ENCODE results near the gene BSN.

BSN gene

DNA sequence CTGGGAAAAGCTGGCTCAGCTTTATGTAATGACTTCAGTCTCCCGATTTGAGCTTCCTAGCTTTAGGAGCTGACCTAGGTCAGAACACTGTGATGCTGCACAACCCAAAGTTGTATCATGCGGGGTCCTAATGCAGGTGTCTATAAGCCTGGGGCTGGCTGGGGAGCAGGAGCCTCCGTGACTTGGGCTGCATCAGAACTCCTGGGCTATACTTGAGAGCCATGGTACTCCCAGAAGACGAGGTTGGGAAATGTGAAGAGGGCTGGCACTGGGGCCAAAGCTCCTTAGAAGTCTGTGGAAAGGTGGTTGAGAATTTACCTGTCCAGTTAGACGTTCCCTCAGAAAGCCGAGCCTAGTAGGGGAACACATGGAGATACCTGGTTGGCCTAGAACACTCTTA, 57.0 kb downstream of the BSN start:
- Histone ChIP-seq H3K9ac (ENCODE audit: low read depth in 1 of 2, low read length in 2 of 2) (no peak overlapping the region), H3K27ac (ENCODE audit: low read depth in 2 of 2, low read length in 2 of 2) (no peak overlapping the region), H3K4me3 (ENCODE audit: low read length in 2 of 2) (no peak overlapping the region), H3K27me3 (ENCODE audit: control insufficient read depth in 2 of 2, insufficient read depth in 2 of 2, low read length in 2 of 2) (no peaks in the 10 kb centered on the region), H3K9me3 (ENCODE audit: control insufficient read depth in 2 of 2, low read length in 2 of 2) (no peaks in the 10 kb centered on the region), H3K36me3 (ENCODE audit: control insufficient read depth in 2 of 2, insufficient read depth in 2 of 2, low read length in 2 of 2) (no peaks in the 10 kb centered on the region), H3K4me1 (ENCODE audit: control insufficient read depth in 2 of 2, insufficient read depth in 2 of 2, low read length in 2 of 2) (no peaks in the 10 kb centered on the region)

DNA sequence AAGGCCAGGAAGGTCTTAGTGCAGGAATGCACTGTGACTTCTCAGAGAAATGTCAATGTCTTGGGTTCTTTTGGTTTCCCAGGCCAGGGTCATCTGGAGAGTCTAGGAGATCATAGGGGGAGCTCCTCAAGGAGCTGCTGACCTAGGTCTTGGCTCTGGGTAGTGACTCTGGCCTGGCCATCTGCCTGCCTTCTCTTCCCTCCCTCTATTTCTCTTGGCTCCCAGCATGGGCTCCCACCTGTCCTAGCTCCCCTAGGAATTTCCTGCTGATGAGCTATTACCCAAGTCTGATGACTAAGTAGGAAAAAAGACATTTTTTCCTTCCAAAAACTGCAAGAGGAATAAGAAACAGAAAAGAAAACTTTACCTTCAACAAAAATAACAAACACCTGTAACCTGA, 57.4 kb downstream of the BSN start:
- Histone ChIP-seq H3K9ac (ENCODE audit: low read depth in 1 of 2, low read length in 2 of 2) (no peak overlapping the region), H3K36me3 (ENCODE audit: control insufficient read depth in 2 of 2, insufficient read depth in 2 of 2, low read length in 2 of 2) (no peaks in the 10 kb centered on the region), H3K4me1 (ENCODE audit: control insufficient read depth in 2 of 2, insufficient read depth in 2 of 2, low read length in 2 of 2) (no peaks in the 10 kb centered on the region), H3K4me3 (ENCODE audit: low read length in 2 of 2) (no peak overlapping the region), H3K27me3 (ENCODE audit: control insufficient read depth in 2 of 2, insufficient read depth in 2 of 2, low read length in 2 of 2) (no peaks in the 10 kb centered on the region), H3K27ac (ENCODE audit: low read depth in 2 of 2, low read length in 2 of 2) (no peak overlapping the region), H3K9me3 (ENCODE audit: control insufficient read depth in 2 of 2, low read length in 2 of 2) (no peaks in the 10 kb centered on the region)

DNA sequence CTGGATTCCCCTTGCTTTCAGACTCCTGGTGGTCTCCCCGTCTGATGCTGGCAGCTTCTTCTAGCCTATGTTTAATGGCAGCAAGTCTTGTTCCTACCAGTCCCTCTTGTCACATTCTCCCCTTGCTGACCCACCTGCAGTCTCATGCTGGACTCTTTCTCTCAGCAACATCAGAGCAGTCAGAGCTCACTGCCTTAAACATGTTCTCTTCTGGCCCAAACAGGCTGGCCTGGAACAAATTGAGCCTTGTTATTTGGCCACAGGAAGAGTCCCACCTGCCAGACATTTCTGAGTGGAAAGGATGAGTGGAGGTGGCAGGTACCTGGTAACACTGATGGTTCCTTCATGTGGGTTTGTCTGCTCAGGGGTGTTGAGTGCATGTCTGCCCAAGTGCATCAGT, 60.7 kb downstream of the BSN start:
- H3K9me3 ChIP-seq (ENCODE audit: control insufficient read depth in 2 of 2, low read length in 2 of 2) = no peaks in the 10 kb centered on the region

DNA sequence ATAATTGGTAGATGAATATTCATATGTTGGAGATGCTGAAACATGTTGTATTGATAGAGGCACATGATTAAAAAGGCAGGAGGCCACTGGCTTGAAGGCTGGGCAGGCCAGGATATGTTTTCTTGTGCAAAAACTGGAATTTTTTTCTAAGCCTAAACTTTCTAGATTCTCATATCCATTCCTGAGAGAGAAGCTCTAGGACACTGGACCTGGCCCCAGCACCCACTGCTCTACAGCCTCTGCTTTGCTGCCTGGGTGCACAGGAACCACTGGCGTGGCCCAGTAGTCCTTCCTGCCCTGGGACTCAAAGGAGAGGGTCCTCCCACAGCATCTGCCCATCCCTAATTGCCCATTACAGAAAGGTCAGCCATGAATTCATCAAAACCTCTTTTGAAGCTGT, 61.8 kb downstream of the BSN start:
- no peak overlapping the region for H3K9ac ChIP-seq (ENCODE audit: low read depth in 1 of 2, low read length in 2 of 2)
- H3K27ac ChIP-seq (ENCODE audit: low read depth in 2 of 2, low read length in 2 of 2) = no peak overlapping the region
- no peaks in the 10 kb centered on the region for H3K27me3 ChIP-seq (ENCODE audit: control insufficient read depth in 2 of 2, insufficient read depth in 2 of 2, low read length in 2 of 2)
- no peak overlapping the region for H3K4me3 ChIP-seq (ENCODE audit: low read length in 2 of 2)
- H3K9me3 ChIP-seq (ENCODE audit: control insufficient read depth in 2 of 2, low read length in 2 of 2) = no peaks in the 10 kb centered on the region
- H3K36me3 ChIP-seq (ENCODE audit: control insufficient read depth in 2 of 2, insufficient read depth in 2 of 2, low read length in 2 of 2) = no peaks in the 10 kb centered on the region
- H3K4me1 ChIP-seq (ENCODE audit: control insufficient read depth in 2 of 2, insufficient read depth in 2 of 2, low read length in 2 of 2) = no peaks in the 10 kb centered on the region

More for the DNA sequence above, 60.7 kb downstream of the BSN start:
- no peaks in the 10 kb centered on the region for H3K4me1 ChIP-seq (ENCODE audit: control insufficient read depth in 2 of 2, insufficient read depth in 2 of 2, low read length in 2 of 2)
- H3K36me3 ChIP-seq (ENCODE audit: control insufficient read depth in 2 of 2, insufficient read depth in 2 of 2, low read length in 2 of 2) = no peaks in the 10 kb centered on the region
- no peak overlapping the region for H3K9ac ChIP-seq (ENCODE audit: low read depth in 1 of 2, low read length in 2 of 2)
- no peak overlapping the region for H3K4me3 ChIP-seq (ENCODE audit: low read length in 2 of 2)
- no peaks in the 10 kb centered on the region for H3K27me3 ChIP-seq (ENCODE audit: control insufficient read depth in 2 of 2, insufficient read depth in 2 of 2, low read length in 2 of 2)
- H3K27ac ChIP-seq (ENCODE audit: low read depth in 2 of 2, low read length in 2 of 2) = no peak overlapping the region

DNA sequence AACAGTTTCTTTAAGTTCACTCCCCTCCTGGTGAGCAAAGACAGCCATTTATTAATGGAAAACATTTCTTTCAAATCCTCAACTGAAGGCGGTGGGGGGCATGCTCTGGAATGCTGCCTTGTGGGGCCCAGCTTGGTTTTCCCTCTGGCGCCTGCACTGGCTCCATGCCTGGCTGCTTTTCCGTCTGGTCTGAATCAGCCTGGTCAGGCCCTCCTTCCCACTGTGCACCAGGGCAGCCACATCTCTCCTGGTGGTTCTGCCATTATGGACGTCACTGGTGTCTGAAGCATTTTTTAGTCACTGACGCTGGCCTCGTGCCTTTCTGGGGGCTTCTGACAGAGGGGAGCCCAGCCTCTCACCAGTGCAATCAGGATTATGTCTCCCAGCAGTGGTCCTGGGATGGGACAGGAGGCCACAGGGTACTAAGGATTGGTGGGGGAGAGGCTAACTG, 62.2 kb downstream of the BSN start:
- H3K4me3 ChIP-seq (ENCODE audit: low read length in 2 of 2) = no peak overlapping the region
- H3K4me1 ChIP-seq (ENCODE audit: control insufficient read depth in 2 of 2, insufficient read depth in 2 of 2, low read length in 2 of 2) = no peaks in the 10 kb centered on the region
- no peaks in the 10 kb centered on the region for H3K27me3 ChIP-seq (ENCODE audit: control insufficient read depth in 2 of 2, insufficient read depth in 2 of 2, low read length in 2 of 2)
- H3K9ac ChIP-seq (ENCODE audit: low read depth in 1 of 2, low read length in 2 of 2) = no peak overlapping the region
- no peak overlapping the region for H3K27ac ChIP-seq (ENCODE audit: low read depth in 2 of 2, low read length in 2 of 2)
- H3K9me3 ChIP-seq (ENCODE audit: control insufficient read depth in 2 of 2, low read length in 2 of 2) = no peaks in the 10 kb centered on the region
- no peaks in the 10 kb centered on the region for H3K36me3 ChIP-seq (ENCODE audit: control insufficient read depth in 2 of 2, insufficient read depth in 2 of 2, low read length in 2 of 2)

DNA sequence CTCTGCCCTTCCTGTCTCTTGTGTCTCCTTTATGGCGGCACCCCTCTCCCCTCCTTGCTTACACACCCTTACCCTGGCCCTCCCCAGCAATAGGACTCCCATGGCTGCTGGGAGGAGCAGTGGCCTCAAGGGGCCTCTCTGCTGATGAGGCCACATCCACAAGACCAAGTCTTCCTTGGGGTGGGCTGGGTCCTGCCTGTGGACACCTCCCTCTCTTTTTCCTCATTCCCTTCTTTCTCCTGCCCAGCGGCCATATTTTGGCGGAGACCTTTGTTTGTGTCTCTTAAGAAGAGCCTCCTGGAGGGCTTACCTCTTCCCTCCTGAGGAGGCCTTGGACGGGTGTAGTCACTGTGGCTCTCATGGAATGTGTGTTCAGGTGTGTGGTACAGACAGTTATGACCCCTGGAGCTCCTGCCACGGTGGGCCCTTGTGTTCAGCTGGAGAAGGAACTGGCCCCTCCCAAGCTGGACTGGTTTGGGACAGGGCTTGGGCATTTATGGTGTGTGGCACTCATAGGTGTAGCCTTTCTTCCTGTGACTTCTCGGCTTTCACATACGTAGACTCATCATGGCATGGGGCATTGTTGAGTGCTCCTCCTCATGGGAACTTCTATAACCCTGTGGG, 63.2 kb downstream of the BSN start:
- Histone ChIP-seq H3K36me3 (ENCODE audit: control insufficient read depth in 2 of 2, insufficient read depth in 2 of 2, low read length in 2 of 2) (no peaks in the 10 kb centered on the region), H3K9ac (ENCODE audit: low read depth in 1 of 2, low read length in 2 of 2) (no peak overlapping the region), H3K9me3 (ENCODE audit: control insufficient read depth in 2 of 2, low read length in 2 of 2) (no peaks in the 10 kb centered on the region), H3K4me1 (ENCODE audit: control insufficient read depth in 2 of 2, insufficient read depth in 2 of 2, low read length in 2 of 2) (no peaks in the 10 kb centered on the region), H3K27ac (ENCODE audit: low read depth in 2 of 2, low read length in 2 of 2) (no peak overlapping the region), H3K27me3 (ENCODE audit: control insufficient read depth in 2 of 2, insufficient read depth in 2 of 2, low read length in 2 of 2) (no peaks in the 10 kb centered on the region), H3K4me3 (ENCODE audit: low read length in 2 of 2) (no peak overlapping the region)

DNA sequence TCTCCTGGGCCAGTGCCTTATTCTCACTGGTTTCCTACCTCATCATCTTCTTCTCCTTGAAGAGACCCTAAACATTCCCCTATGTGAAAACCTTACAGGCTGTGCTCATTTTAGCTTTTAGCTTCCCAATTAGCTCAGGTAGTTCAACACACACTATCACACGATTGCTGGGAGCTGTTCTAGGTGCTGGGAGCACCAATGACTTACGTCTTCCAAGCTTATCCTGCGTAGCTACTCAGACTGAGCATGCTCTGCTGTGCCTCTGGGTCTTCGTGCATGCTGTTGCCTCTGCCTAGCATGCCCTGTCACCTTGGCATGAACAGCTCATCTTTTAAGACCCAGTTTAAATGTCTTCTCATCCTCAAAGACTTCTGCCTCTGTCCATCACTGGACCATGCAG, 64.1 kb downstream of the BSN start:
- H3K27ac ChIP-seq (ENCODE audit: low read depth in 2 of 2, low read length in 2 of 2) = no peak overlapping the region

DNA sequence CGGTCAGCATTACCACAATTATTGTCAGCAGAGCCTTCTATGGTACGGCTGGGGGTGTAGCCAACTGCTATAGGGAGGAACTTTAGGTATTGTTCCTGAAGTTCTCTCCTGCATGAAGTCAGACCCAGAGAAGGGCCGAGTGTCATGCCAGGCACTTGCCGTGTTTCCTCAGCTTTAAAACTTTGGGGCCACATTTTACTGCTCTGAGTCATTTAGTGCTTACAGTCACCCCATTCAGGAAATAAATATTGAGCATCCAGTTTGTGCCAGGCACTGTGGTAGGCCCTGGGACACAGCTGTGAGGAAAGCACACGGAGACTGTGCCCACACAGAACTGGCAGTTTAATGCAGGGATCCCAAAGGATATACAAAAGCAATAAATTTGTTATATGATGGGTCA, 65.4 kb downstream of the BSN start:
- Histone ChIP-seq H3K27ac (ENCODE audit: low read depth in 2 of 2, low read length in 2 of 2) (no peak overlapping the region), H3K9ac (ENCODE audit: low read depth in 1 of 2, low read length in 2 of 2) (no peak overlapping the region), H3K4me3 (ENCODE audit: low read length in 2 of 2) (no peak overlapping the region), H3K27me3 (ENCODE audit: control insufficient read depth in 2 of 2, insufficient read depth in 2 of 2, low read length in 2 of 2) (no peaks in the 10 kb centered on the region), H3K36me3 (ENCODE audit: control insufficient read depth in 2 of 2, insufficient read depth in 2 of 2, low read length in 2 of 2) (no peaks in the 10 kb centered on the region), H3K9me3 (ENCODE audit: control insufficient read depth in 2 of 2, low read length in 2 of 2) (no peaks in the 10 kb centered on the region), H3K4me1 (ENCODE audit: control insufficient read depth in 2 of 2, insufficient read depth in 2 of 2, low read length in 2 of 2) (no peaks in the 10 kb centered on the region)

More for the DNA sequence above, 64.1 kb downstream of the BSN start:
- Histone ChIP-seq H3K9ac (ENCODE audit: low read depth in 1 of 2, low read length in 2 of 2) (no peak overlapping the region), H3K36me3 (ENCODE audit: control insufficient read depth in 2 of 2, insufficient read depth in 2 of 2, low read length in 2 of 2) (no peaks in the 10 kb centered on the region), H3K9me3 (ENCODE audit: control insufficient read depth in 2 of 2, low read length in 2 of 2) (no peaks in the 10 kb centered on the region), H3K27me3 (ENCODE audit: control insufficient read depth in 2 of 2, insufficient read depth in 2 of 2, low read length in 2 of 2) (no peaks in the 10 kb centered on the region), H3K4me1 (ENCODE audit: control insufficient read depth in 2 of 2, insufficient read depth in 2 of 2, low read length in 2 of 2) (no peaks in the 10 kb centered on the region), H3K4me3 (ENCODE audit: low read length in 2 of 2) (no peak overlapping the region)

DNA sequence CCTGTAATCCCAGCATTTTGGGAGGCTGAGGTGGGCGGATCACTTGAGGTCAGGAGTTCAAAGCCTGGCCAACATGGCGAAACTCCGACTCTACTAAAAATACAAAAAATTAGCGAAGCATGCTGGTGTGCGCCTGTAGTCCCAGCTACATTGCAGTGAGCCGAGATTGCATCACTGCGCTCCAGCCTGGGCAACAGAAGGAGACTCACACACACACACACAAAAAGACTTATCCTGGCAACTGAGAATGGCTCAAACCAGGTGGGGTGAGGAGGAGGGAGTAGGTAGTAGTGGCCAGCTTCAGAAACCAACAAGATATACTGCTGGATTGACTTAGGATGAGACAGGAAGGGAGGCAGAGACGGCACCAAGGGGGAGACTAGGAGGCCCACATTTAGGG, 66.5 kb downstream of the BSN start:
- Histone ChIP-seq H3K4me3 (ENCODE audit: low read length in 2 of 2) (no peak overlapping the region), H3K9me3 (ENCODE audit: control insufficient read depth in 2 of 2, low read length in 2 of 2) (no peaks in the 10 kb centered on the region), H3K27ac (ENCODE audit: low read depth in 2 of 2, low read length in 2 of 2) (no peak overlapping the region), H3K27me3 (ENCODE audit: control insufficient read depth in 2 of 2, insufficient read depth in 2 of 2, low read length in 2 of 2) (no peaks in the 10 kb centered on the region), H3K36me3 (ENCODE audit: control insufficient read depth in 2 of 2, insufficient read depth in 2 of 2, low read length in 2 of 2) (no peaks in the 10 kb centered on the region), H3K4me1 (ENCODE audit: control insufficient read depth in 2 of 2, insufficient read depth in 2 of 2, low read length in 2 of 2) (no peaks in the 10 kb centered on the region), H3K9ac (ENCODE audit: low read depth in 1 of 2, low read length in 2 of 2) (no peak overlapping the region)

DNA sequence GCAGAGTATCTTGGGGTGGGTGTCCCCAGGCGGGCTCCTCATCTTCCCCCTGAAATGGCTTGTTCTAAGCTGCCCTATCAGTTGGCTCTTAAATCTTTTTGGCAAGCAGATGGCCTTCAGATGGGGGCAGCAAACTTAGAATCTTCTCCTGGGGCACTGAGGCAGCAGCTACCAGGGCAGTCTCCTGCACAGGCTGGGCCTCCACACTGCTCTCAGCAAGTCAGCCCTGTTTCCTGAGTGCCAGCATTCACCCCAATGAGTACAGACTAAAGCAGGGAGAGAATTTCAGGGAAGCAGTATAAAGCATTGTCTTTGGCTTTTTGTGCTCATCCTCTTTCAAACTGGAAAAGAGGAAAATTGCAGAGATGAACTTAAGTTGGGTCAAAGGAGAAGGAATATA, 68.8 kb downstream of the BSN start:
- no peaks in the 10 kb centered on the region for H3K27me3 ChIP-seq (ENCODE audit: control insufficient read depth in 2 of 2, insufficient read depth in 2 of 2, low read length in 2 of 2)
- no peak overlapping the region for H3K27ac ChIP-seq (ENCODE audit: low read depth in 2 of 2, low read length in 2 of 2)
- no peaks in the 10 kb centered on the region for H3K36me3 ChIP-seq (ENCODE audit: control insufficient read depth in 2 of 2, insufficient read depth in 2 of 2, low read length in 2 of 2)
- no peak overlapping the region for H3K9ac ChIP-seq (ENCODE audit: low read depth in 1 of 2, low read length in 2 of 2)
- H3K9me3 ChIP-seq (ENCODE audit: control insufficient read depth in 2 of 2, low read length in 2 of 2) = no peaks in the 10 kb centered on the region
- no peaks in the 10 kb centered on the region for H3K4me1 ChIP-seq (ENCODE audit: control insufficient read depth in 2 of 2, insufficient read depth in 2 of 2, low read length in 2 of 2)
- H3K4me3 ChIP-seq (ENCODE audit: low read length in 2 of 2) = no peak overlapping the region

DNA sequence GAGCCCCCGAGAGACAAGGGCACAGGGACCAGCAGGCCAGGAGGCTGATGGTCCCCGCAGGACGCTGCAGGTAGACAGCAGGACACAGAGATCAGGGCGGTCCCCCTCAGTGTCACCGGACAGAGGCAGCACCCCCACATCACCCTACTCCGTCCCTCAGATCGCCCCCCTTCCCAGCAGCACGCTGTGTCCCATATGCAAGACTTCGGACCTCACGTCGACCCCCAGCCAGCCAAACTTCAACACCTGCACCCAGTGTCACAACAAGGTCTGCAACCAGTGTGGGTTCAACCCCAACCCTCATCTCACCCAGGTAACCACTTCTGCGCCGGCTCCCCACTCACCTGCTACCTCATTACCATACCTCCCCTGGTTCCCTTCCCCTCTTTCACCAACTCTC, 70.8 kb downstream of the BSN start:
- Histone ChIP-seq H3K9me3 (ENCODE audit: control insufficient read depth in 2 of 2, low read length in 2 of 2) (no peaks in the 10 kb centered on the region), H3K36me3 (ENCODE audit: control insufficient read depth in 2 of 2, insufficient read depth in 2 of 2, low read length in 2 of 2) (no peaks in the 10 kb centered on the region), H3K27ac (ENCODE audit: low read depth in 2 of 2, low read length in 2 of 2) (no peak overlapping the region), H3K4me1 (ENCODE audit: control insufficient read depth in 2 of 2, insufficient read depth in 2 of 2, low read length in 2 of 2) (no peaks in the 10 kb centered on the region), H3K27me3 (ENCODE audit: control insufficient read depth in 2 of 2, insufficient read depth in 2 of 2, low read length in 2 of 2) (no peaks in the 10 kb centered on the region), H3K9ac (ENCODE audit: low read depth in 1 of 2, low read length in 2 of 2) (no peak overlapping the region), H3K4me3 (ENCODE audit: low read length in 2 of 2) (no peak overlapping the region)

All from mucosa of rectum (tissue), 2 donors.